HCEC 1CT (cell line): ENCODE data around the gene CPLX1.
"Not testable (repeated sequence)": the region's sequence is repeated elsewhere in the genome, so short reads cannot be mapped to it uniquely, and the experiment has no call there.

Experiments used
- DNase-seq: peaks from one replicate; pipeline ENCODE4 v3.0.0-alpha.2; 2017

The CPLX1 gene

GRCh38 chr4:818106-818921 is 7.6 kb downstream of the CPLX1 start:
- no peak for DNase-seq

DNA sequence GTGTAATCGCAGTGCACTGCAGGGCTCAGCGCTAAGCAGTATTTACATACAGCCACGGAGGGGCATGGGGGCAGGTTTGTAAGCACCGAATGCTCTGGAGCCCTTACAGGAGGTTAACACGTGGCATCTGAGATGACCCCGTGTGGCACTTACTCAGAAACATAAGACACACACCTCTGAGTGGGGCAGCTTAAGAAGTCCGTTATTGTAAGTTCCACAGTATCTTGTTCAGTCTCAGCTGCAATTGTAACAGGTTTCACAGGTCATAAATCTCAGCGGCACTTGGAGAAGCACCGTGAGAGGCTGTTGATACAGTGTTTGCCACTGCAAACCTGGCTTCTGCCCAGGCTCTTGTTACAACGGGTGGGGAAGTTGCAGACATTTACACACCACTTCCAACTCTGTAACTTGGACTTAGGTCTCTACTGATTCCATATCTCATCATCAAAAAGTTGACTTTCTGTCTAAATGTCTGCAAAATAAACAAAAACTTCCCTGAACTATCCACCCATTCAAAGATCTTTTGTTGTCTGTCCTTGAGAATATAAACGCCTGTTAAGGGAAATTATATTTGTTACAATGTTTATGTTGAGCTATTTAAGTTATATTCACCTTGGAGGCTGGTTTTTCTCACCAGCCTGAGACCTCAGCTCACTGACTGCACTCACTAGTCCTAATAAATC is 10.3 kb downstream of the CPLX1 start:
- DNase-seq: no peak

GRCh38 chr4:814312-814850 is 11.5 kb downstream of the CPLX1 start:
- DNase-seq: no peak

GRCh38 chr4:813900-814299 is 12.0 kb downstream of the CPLX1 start:
- DNase-seq: no peak

- DNase-seq: no peak
Observed at GRCh38 chr4:808860-809570, 16.9 kb downstream of the CPLX1 start.

DNA sequence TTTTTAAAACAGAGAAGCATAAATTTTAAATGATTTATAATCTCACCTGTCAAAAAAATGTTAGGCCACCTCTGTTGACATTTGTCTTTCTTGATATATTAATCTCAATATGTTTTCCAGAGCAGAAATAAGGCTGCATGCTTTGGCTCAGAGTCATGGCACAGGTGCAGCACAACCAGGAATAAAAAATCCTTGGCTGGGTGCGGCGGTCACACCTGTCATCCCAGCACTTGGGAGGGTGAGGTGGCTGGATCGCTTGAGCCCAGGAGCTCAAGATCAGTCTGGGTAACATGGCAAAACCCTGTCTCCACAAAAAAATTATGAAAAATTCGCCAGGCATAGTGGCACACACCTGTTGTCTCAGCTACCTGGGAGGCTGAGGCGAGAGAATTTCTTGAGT is 18.1 kb downstream of the CPLX1 start:
- no peak for DNase-seq

- DNase-seq: not testable (repeated sequence)
Observed at GRCh38 chr4:806979-807378, 18.9 kb downstream of the CPLX1 start.

DNA sequence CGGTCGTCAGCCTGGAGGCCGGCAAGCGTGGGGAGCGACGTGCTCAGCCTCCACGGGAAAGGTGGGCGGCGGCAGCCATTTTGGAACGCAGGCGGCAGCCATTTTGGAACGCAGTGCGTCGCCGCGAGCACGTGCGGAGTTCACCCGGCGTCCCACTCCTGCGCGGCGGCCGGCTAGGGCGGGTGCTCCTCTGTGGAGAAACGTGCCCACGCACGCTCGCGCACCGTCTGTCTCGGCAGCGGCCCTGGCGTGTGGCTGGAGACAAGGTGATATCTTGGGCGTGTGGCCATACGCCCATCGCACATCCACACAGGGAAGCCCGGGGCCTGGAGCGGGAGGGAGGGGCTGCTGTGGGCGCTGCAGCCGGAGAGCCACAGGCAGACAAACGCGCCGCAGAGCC is 21.1 kb downstream of the CPLX1 start:
- DNase-seq: no peak

- no peak for DNase-seq
Observed at GRCh38 chr4:803884-804283, 22.0 kb downstream of the CPLX1 start.

DNA sequence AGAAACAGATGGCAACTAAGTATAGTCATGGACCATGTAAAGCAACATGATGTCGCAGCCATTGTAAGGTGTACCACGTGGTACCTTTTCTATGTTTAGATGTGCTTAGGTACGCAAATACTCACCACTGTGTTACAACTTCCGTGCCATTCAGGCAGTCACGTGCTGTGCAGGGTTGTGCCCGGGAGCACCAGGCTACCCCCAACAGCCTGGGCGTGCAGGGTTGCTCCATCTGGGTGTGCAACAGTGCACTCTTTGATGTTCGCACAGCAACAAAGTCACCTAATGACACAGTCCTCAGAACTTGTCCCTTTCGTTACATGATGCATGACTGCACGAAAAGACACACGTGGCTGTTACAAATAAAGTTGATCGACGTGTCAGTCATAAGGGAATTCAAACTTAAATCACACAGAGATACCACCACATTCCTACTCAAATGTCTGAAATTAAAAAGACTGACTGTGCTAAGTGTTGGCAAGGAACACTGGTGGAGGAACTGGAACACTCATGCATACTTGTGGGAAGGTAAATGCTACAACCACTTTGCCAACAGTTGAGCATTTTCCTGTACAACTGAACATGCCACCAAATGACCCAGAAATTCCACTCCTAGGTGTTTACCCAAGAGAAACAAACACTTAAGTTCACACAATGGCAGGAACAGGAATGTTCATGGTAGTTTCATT is 24.3 kb downstream of the CPLX1 start:
- no peak for DNase-seq

- DNase-seq: no peak
Observed at GRCh38 chr4:797066-797465, 28.9 kb downstream of the CPLX1 start.

DNA sequence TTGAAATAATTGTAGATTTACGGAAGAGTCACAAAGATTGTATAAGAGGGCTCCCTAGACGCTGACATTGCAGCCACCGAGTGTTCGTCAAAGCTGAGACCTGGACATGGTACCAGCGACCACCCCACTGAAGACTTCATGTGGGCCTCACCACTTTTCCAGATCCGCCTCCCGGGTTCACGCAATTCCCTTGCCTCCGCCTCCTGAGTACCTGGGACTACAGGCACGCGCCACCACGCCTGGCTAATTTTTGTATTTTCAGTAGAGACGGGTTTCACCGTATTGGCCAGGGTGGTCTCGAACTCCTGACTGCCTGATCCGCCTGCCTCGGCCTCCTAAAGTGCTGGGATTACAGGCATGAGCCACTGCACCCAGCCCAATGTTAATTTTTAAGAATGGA is 29.7 kb downstream of the CPLX1 start:
- no peak for DNase-seq

- DNase-seq: no peak
Observed at GRCh38 chr4:795726-796119, 30.2 kb downstream of the CPLX1 start.

GRCh38 chr4:794900-795725 is 30.8 kb downstream of the CPLX1 start:
- DNase-seq: no peak

DNA sequence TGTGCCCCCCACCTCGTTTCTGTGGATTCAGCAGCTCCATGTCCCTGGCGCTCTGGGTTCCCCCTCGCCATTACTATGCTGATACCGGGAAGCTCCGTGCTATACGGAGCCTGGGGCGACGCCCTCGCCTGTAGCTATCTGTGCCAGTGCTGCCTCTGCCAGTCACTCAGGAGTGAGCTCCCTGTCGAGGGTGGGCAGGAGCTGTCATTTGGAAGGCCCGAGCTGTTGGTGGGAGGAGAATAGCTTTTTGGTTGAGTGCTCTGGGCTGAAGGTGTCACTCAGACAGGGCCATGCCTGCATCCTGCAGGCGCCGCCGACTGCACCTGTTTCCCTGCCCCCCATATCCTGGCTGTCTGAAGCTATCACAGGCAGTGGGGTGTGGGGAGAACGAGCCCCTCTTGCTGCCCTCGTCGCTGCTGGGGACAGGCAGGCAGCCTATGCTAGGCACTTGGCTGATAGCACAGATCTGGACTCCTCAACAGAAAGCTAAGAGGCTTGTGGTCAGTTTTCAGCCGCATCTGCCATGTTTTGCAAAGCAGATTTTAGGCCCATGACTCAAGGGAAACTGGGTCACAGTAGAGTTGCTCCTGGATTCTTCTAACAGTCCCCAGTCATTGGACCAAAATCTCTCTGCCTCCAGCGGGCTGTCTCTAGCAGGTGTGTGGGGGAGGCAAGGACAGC is 31.8 kb downstream of the CPLX1 start:
- no peak for DNase-seq

DNA sequence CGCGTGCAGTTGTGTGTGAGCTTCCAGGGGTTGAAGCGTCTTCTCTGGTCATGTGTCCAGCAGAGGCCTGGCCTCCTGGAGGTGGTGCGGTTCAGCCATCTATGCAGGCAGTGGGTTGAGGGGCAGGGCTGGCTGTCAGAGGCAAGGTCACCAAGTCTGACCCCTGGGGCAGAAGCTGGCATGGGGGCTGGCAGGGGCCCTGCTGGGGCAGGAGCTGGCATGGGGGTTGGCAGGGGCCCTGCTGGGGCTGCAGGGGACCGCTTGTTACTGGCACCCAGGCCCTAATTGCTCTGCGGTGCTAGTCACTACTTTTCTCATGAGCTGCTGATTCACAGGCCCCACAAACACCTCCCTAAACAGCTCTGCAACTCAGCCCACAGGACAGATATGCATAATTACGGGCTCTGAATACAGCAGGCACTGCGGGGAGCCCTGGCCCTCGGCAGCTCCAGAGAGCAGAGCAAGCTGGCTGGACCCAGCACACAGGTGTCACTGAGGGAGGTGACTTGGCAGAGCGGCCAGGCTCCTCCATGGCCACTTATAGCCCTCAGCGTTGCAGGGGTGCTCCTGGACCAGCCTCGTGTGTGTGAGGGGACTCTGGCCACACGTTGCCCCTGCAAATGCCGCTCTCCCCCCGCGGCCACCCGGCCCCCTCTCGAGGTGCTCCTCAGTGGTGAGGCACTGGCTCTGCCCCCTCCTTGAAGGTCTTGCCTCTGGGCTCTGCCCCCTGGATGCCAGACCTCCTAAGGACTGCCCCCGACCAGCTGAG is 32.7 kb downstream of the CPLX1 start:
- no peak for DNase-seq

DNA sequence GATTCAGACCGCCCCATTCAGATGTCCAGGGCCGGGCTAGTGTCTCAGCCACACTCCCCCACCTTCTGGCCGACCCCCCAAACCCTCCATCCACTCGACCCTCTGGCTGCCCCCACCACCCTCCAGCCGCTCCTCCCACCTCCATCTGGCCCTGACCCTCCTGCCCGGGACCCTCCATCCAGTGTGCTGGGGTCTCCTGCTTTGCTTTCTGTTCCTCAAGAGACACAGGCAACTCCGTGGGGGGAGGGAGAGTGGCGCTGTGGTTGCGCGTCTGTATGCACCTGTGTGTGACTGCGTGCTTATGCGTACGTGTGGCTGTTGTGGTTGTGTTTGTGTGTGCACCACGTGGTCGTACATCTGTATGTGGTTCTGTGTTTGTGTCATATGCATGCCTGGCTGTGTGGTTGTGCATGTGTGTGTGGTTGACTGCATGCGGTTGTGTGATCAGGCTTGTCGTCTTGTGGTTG is 33.3 kb downstream of the CPLX1 start:
- DNase-seq: no peak

- no peak for DNase-seq
Observed at GRCh38 chr4:791898-792625, 33.9 kb downstream of the CPLX1 start.

DNA sequence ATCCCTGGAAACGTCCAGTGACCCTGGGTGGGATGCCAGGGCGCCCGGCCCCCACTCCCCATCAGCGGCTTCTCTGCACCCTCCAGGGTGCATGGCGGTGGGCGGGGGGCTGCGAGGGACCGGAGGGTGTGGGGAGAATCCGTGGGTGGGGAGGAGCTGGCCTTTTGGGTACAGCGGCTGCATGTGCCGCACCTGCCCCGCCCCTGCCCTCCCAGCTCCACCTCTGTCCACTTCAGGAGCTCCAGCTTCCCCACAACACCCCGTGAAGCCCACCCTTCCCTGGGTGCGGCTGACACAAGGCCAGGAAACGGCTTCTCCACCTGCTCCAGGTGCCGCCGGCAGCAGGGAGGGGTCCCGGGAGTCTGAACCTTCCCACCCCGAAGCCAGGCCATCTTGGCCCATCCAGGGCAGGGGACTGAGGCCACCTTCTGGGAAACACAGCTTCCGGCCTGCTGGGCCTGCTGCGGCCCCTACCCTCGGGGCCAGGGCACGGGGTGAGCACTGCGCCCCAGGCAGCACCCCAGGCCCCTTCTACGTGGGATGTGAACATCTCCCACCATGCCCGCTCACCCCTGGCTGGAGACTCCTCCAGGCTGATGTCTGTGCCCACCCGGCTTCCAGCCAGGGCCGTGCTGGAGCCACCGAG is 34.6 kb downstream of the CPLX1 start:
- no peak for DNase-seq
